NCI-H226 (cell line): ENCODE results near the gene CARD6.
"Not testable (repeated sequence)": the region's sequence is repeated elsewhere in the genome, so short reads cannot be mapped to it uniquely, and the experiment has no call there.

Source experiments
- DNase-seq: peaks from one replicate; pipeline ENCODE4 v3.0.0-alpha.2; 2015

CARD6 gene

DNA sequence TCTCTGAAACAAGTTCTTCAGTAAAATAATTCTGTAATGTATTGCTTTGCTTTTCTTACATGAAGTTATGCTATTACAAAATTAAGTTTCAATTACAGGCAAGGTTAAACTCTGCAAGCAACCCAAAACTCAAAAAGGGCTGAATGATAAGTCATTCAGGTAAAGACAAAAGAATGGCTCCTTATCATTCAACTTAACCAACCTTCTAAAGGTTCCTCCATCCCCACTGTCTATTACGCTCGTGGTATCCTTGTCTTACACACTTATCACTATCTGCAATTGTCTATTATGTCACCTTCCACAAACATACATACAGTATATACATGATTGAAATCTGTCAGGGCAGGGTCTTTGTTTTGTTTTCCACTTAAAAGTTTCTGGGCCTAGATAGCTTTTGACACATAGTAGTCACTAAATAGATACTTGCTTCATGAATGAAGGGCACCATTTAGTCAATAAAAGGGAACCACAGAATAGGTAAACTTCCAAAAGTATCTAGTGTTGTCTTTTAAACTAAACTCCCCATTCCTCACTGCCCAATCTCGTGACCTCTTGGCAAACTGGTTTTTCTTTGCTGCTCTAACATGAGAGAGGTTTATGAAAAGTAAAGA, 13.0 kb upstream of the CARD6 start:
- DNase-seq = no peak

DNA sequence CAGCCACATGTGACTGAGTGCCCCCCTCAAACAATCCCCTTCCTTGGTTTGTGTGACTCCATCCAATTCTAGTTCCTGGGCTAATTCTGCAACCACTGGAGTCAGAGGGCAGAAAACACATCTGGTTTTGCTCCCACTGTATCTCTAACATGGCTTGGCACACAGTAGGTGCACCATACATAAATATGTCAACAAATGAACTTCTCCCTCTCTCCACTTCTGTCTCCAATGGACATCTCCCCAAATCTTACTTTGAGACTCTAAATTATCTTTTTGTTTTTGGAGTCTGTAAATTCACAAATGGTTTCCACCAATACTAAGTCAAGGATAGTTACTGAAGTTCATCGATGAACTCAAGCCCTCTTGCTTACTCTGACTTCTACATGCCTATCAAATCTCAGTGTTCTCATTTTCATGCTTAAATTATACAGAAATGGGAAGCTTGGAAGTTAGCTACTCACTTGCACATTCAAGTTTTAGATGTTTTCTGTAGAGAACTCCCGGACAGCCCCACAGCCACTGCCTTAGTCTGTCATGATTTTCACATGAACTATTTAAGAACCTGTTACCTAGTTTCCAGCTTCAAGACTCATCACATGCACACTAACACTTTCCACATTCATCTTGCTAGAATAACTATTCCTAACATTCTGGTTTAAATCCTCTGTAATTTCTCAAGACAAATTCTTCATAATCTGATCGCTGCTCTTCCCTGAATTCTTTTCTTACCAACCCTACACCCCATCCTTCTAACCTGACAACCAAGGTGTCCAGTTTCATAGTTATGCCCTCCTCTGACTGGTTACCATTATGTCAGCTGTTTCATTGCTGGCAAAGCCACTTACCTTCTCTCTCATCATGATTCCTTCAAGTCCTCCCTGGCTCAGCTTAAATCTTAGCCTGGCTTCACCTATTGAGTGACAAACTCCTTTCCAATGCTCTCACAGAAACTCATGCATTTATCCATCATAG, 12.2 kb upstream of the CARD6 start:
- DNase-seq = no peak

DNA sequence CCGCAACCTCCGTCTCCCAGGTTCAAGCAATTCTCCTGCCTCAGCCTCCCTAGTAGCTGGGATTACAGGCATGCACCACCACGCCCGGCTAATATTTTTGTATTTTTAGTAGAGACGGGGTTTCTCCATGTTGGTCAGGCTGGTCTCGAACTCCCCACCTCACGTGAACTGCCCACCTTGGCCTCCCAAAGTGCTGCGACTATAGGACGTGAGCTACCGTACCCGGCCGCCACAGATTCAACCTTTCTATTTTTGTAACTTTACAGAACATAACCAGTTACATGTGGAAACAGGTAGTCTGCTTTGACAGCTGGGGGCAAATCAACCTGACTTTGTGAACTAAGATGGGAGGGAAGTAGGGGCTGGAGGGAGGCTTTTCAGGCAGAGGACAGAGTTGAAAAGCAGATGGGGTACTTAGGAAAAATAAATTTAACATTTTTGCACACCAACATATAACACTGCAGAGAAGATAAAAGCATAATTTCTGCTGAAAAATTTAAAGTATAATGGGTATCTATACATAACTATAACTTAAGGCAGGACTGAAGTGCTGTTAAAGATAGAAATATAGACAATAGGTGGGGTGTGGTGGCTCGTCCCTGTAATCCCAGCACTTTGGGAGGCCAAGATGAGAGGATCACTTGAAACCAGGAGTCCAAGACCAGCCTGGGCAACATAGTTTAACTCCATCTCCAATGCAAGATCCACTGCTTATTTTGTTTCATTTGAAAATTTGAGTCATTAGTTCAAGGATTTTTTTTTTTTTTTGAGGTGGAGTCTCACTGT, 11.2 kb upstream of the CARD6 start:
- DNase-seq = no peak

DNA sequence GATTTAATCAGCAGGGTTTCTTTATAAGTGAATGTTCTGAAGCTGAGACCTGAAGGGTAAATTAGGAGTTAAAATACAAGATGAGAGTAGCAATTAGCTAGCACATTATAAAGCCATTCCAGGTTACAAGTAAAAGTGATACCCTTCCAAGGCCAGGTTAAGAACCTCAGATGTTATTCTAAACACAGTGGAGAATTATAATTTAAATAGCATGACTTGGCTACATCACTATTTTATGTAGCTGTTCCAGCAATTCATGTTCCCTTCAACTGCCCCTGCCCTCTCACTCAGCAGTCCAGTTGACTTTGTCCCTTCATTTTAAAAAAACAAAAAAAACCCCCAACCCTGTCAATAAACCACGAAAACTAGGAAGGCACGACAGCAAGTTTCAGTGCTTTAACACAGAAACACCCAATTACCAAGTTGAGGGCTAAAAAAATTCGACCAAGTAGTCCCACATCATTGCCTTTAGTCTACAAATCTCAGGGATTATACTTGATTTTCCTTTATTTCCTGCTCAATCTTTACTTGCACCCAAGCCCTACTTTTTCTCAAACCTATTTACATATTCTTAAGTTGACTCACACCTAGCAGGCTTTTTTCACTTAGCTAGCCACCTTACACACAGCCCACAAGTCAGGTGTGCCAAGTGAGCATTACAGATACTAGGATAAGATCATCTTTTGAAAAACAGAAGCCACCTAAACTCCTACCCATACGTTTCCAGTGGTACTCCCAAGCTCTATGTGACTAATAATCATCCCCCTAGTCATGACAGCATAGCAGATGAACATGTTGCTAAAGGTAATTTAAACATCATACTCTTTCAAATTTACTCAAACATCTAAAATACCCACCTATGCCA, 9.6 kb upstream of the CARD6 start:
- DNase-seq = no peak

DNA sequence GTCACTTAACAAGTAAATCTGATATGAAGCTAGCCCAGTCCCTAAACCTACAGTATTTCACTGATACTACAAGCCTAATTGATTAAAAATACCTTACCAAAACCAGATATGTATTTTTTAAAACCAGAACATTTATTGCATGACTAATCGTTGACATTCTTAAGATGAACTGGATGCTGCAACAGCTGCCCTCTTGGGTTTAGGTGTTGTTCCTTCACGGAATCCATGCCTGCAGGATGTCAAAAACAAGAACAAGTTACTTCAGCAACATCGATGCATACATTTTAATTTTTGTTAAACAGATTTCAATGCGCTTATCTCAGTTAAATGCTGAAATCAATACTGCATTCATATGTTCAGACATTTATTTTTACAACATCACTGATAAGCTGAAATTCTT, 8.8 kb upstream of the CARD6 start:
- DNase-seq = no peak

DNA sequence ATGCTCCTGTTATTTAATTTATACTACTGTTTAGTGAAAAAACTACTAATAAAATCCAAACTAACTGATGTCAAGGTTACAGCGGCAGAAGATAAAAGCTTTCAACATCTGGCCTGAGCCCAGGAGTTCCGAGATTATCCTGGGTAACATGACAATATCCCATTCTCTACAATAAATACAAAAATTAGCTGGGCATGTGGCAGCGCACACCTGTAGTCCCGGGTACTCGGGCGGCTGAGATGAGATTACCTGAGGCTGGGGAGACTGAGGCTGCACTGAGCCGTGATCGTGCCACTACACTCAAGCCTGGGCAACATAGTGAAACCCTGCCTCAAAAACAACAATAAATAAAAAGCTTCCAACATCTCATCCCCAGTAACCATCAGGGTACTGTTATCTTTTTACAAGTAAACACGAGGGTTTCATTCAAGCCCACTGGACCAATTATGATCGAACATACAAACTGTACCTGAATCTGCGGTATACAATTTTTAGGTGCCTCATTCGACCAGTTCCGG, 7.4 kb upstream of the CARD6 start:
- DNase-seq = no peak

DNA sequence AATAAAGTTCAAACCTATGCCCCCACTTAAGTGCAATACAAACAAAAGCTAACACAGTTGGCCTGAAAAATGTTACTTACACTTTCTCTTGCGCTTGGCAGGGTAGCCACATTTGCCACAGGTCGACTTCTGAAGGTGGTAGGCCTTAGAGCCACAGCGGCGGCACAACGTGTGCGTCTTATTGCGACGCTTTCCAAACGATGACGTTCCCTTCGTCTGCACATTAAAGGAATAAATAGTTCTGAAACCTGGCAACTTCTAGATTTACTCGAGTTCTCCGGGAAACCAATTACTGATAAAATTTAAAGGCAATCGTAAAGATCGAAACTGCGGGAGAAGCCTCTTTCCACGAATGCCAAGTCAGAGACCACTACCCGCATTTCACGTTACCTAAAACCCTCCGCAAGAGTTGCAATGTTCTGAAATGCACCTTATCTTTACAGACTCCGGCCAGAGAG, 6.7 kb upstream of the CARD6 start:
- no peak for DNase-seq

DNA sequence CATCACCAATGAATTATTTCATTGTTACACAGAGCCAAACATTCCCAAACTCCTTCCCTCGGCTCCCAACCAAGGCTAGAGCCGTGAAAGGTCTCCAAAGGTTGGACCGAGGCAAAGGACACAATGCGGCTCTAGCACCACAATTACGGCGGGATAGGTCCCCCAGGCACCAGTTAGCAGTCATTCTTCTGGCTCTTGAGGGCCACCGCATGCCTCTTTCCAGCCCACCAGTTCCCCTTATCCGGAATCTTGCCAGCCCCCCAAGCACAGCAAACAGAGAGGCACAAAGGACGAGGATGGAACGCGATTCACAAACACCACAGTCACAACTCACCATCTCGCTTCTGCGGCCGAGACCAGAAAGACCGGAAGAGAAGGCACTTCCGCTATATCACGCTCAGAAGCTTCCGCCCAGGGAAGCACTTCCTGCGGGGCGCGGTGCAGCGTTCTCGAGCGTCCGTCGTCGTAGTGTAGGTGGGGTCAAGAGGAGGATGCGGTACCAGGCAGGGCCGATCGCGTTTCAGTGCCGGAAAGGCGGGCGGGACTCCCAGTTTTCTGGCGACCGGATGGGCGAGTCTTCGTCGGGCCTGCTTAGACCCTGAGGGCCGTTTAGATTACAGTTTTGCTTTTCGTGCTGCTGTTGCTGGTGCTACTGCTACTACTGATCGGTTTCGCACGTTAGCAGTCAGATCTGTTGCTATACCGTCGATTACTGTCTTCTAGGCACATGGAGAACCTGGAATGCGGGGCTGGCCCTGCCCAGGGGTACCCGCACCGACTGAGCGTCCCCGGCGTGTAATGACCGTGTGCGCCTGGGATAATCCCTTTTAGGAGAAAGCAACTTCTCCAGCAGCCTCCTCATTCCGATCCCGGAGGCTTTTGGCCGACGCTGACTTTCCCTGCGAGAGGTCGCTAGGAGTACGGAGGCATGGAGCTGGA, 6.0 kb upstream of the CARD6 start, which contains the start of gene RPL37:
TSS of gene RPL37 (minus strand) at position 374 of the 939 bp plus-strand sequence. CDS start at position 337, 37 bp downstream.
- DNase-seq = peak; percentile 97

DNA sequence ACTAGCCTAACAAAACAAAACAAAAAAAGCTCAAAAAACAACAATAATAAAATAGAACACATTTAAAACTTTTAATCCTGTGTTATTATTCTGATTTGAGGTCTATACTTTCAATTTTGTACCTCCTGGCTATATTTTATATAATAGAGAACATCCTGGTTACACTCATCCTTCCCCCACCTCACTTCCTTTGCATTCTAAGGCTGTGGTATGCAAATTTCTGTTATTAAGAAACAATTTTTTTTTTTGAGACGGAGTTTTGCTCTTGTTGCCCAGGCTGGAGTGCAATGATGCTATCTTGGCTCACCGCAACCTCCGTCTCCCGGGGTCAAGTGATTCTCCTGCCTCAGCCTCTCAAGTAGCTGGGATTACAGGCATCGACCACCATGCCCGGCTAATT, 3.1 kb upstream of the CARD6 start:
- DNase-seq = no peak

DNA sequence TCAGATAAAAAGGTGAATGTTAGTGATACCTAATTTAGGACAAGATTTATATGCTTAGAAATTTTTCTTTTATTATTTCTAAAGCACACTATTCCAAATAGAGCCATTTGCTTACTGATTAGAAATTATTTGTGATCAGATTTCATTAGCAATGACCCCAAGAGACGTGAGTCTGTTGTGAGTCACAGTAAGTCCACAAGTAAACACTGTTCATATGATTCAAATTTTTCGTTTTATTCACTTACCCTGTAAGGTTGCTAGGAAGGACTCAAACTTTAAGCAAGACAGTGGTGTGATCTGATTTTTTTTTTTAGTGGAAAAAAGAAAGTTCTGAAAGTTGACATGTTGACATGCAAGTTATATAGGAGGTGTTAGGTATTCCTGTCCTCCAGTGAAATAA, 1.2 kb downstream of the CARD6 start:
- no peak for DNase-seq

DNA sequence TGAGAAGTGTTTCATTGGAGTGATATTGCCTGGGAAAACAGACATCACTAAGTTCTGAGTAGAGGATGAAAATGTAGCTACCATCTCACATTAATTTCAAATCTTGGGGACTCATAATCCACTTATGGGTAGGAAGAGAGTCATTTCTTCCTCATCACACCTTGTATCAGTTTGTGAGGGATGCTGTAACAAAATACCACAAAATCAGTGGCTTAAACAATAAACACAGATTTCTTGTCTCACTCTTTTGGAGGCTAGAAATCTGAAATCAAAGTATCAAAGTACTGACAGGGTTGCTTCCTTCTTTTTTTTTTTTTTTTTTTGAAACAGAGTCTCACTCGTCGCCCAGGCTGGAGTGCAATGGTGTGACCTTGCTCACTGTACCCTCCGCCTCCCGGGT, 3.4 kb downstream of the CARD6 start:
- no peak for DNase-seq

DNA sequence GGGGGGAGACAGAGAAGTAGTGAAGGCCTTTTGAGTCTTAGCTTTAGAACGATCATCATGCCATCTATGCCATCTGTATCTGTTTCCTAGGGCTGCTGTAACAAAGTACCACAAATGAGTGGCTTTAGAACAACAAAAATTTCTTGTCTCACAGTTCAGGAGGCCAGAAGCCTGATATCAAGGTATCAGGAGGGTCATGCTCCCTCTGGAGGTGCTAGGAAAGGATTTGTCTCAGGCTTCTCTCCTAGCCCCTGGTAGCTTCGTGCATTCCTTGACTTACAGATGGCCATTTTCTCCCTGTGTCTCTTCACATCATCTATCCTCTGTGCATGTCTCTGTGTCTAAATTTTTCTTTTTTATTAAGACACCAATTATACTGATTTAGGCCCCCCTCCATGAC, 5.2 kb downstream of the CARD6 start:
- DNase-seq = no peak

DNA sequence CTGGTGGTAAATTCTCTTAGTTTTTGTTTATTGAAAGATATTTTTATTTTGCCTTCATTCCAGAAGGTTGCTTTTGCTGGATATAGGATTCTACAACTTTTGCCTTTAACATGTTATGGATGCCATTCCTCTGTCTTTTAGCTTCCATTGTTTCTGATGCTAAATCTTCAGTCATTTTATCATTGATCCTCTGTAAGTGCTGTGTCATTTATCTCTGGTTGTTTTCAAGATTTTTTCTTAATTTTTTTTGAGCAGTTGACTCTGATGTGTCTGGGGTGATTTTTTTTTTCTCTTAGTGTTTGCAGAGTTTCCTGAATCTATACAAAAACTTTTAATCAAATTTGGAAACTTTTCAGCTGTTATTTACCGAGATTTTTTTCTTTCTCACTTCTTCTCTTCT, 6.4 kb downstream of the CARD6 start:
- DNase-seq = no peak

DNA sequence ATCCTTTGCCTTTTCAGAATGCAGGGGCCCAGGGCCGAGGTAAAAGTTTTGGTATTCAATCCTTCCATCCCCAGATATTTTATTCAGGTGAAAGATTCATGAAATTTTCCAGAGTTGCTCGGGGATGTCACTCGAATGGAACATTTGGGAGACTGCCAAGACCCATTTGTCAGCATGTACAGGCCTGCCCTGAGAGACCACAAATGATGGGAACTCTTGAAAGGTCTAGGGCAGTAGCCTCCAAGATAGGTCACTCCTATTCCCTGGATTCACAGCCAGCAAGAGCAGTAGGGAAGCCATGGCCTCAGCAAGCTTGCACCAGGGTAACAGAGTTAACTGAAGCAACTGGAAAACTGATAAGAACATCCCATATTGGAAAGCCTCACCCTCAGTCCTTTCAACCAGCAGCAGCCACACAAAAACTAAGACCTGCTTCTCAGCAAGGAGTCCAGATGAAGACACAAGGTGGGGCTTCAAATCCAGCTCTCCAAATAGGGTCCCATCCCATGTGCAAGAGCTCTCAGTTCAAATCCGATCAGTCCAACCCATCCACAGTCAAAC, 12.5 kb downstream of the CARD6 start:
- no peak for DNase-seq

DNA sequence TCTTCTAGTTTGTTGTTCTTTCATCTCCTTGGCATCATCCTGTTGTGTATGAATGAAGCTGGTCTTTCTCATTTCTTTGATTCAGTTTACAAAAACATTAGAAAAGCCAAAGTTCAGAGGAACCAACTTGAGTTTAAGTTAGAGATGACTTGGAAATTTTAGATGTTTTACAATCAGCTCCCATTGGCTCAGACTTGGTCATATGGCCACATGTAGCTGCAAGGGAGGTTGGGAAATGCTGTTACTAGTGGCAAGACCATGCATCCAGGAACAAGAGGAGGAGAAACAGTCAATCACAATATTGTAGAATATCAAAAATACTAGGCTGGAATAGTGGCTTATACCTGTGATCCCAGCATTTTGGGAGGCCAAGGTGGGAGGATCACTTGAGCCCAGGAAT, 19.5 kb downstream of the CARD6 start:
- DNase-seq = no peak

DNA sequence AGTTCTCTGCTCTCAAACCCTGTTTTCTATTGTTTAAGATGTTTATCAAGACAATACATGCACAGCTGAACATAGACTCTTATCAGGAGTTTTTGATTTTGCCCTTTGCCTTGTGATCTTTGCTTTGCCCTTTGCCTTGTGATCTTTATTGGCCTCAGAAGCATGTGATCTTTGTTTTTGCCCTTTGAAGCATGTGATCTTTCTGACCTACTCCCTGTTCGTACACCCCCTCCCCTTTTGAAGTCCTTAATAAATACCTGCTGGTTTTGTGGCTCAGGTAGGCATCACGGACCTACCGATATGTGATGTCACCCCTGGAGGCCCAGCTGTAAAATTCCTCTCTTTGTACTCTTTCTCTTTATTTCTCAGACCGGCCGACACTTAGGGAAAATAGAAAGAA, 23.8 kb downstream of the CARD6 start:
- not testable (repeated sequence) for DNase-seq

DNA sequence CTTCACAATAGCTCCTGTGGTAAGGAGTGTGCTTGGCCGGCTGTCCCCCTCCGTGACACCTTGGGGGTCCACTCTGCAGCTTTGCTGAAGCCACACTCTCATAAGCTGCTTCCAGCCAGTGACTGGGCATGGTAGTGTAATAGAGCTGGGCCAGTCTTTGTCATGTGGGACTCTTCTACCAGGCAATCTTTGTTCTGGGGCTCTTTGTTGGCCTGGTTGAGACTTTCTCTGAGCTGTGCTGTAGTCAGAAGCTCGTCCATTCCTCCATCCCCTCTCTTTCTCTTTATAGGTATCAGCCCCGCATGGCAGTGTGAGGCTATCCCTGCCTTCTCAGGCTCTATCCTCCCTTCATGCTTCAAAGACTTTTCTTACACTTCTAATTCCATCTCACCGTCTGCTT, 25.7 kb downstream of the CARD6 start:
- no peak for DNase-seq

DNA sequence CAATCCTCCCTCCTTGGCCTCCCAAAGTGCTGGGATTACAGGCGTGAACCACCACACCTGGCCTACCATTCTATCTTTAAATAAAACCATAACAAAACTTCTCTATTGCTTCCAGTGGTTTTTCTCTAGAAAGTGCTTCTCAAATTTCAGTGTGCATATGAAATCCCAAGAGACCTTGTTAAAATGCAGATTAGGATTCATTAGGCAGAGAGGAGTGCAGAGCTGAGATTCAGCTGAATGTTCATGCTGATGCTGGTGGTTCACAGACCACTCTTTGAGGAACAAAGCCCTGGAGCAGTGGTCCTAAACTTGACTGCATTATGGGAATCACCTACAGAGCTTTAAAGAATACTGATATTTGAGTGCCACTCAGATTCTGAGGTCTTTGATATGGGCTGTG, 28.2 kb downstream of the CARD6 start:
- DNase-seq = no peak

DNA sequence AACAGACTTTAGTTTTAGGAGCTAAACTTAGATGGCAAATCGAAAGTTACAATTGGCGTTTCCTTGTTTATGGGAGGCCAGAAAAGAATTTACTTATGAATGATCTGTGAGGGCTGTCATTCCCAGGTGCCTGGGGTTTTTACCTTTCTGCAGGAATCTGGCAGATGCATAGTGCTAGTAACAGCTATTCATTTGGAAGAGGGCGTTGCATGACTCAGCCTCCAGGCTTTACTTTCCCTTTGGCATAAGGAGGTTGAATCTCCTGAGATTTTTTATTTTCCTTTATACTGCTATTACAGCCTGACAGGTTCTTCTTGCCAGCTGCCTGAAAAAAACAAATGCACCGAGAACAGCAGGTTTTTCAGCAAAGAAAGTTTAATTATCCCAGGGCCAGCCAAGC, 30.0 kb downstream of the CARD6 start:
- DNase-seq = peak; percentile 13

DNA sequence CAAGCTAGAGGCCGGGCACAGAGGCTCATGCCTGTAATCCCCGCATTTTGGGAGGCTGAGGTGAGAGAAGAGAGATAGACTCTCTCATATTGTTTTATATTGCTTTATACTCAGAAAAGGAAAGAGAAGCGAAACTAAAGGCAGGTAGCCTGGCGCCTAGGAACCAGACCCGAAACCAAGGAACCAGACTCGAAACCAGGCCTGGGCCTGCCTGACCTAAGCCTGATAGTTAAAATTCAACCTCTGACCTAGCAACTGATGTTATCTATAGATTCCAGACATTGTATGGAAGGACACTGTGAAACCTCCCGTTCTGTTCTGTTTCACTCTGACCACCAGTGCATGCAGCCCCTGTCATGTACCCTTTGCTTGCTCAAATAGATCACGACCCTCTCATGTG, 31.1 kb downstream of the CARD6 start:
- DNase-seq = not testable (repeated sequence)
